Transverse colon (tissue), 4 donors: ENCODE results near the gene FASN. TPM values are rescaled to one million over a fixed set of nuclear protein-coding genes. Genes with fewer than 3 reads are reported as not detected.

Source experiments
- DNase-seq: peaks from one replicate; pipeline ENCODE4 v3.0.0-alpha.2; 2019
- H3K27ac ChIP-seq, 4 donors: fragments of 200-600 bp; sonication (generic); 2 replicates each; pipeline ENCODE4 v1.5.1; 2016 to 2018; ENCODE audit warnings: inconsistent platforms in 4 of 4
- H3K27me3 ChIP-seq: fragments of 200-600 bp; sonication (generic); 2 replicates; pipeline ENCODE4 v1.5.1; 2017; ENCODE audit warnings: inconsistent platforms
- H3K36me3 ChIP-seq, 4 donors: fragments of 200-600 bp; sonication (generic); 2 replicates each; pipeline ENCODE4 v1.5.1; 2017 to 2019; ENCODE audit warnings: inconsistent platforms in 4 of 4
- H3K4me1 ChIP-seq, 4 donors: fragments of 200-600 bp; sonication (generic); 2 replicates each; pipeline ENCODE4 v1.5.1; 2017 to 2020; ENCODE audit warnings: inconsistent platforms in 4 of 4
- H3K4me3 ChIP-seq, 4 donors: fragments of 200-600 bp; sonication (generic); 1 replicate in 1 of 4; 2 replicates in 3 of 4; pipeline versions ENCODE4 v1.5.1 to v1.6.1; 2017 to 2019; ENCODE audit warnings: inconsistent platforms in 4 of 4
- H3K9me3 ChIP-seq, 2 donors: fragments of 200-600 bp; sonication (generic); 2 replicates each; pipeline ENCODE4 v1.5.1; 2017 to 2019; ENCODE audit warnings: inconsistent platforms in 2 of 2
- CTCF ChIP-seq, 5 experiments: fragments of 200-600 bp in 3 of 5; fragments of 450-650 bp in 2 of 5; sonication (generic) in 3 of 5; IDR thresholded peaks; 1 replicate in 2 of 5; 2 replicates in 3 of 5; pipeline ENCODE4 v1.5.1; 2016 to 2017; ENCODE audit warnings: antibody characterized with exemption in 5 of 5, inconsistent platforms in 3 of 5, mild to moderate bottlenecking in 2 of 5, moderate library complexity in 1 of 5
- EP300 ChIP-seq: sonication (generic); formaldehyde crosslinking; IDR thresholded peaks from one replicate; pipeline ENCODE4 v1.6.1; 2017; ENCODE audit warnings: antibody characterized with exemption, low read depth
- POLR2A ChIP-seq: fragments of 450-650 bp; IDR thresholded peaks from one replicate; pipeline ENCODE4 v1.6.1; 2016; ENCODE audit warnings: antibody characterized with exemption, mild to moderate bottlenecking, moderate library complexity
- POLR2AphosphoS5 ChIP-seq, 3 donors: sonication (generic); formaldehyde crosslinking; IDR thresholded peaks; one replicate each; pipeline ENCODE4 v1.6.1; 2016; ENCODE audit warnings: antibody characterized with exemption in 3 of 3
- WGBS, 2 donors: methylation state at CpG; one replicate each; pipeline ENCODE4 v1.1.5; 2018; ENCODE audit warnings: low coverage in 1 of 2; 5-methylcytosine and 5-hydroxymethylcytosine counted together
- in situ Hi-C, 4 donors: fragments of 200-750 bp; cut with MboI; loops; one replicate each; pipeline versions ENCODE4 v1.15.0 to v1.15.1; 2017; ENCODE audit warnings: low sequenced_read_pairs in 3 of 4, low pct_ligation_motif_present in 1 of 4, low pct_unique_long_range_greater_than_20kb in 1 of 4
- intact Hi-C: fragments of 100-400 bp; cut with DNase I; formaldehyde crosslinking; loops from one replicate; pipeline ENCODE4 v1.15.1; 2023; ENCODE audit warnings: low total_unique reads
- total RNA-seq, 4 donors: library from RNA; depleted of rRNA; stranded (reverse); fragments of >200 nt; gene quantifications; one replicate each; pipeline ENCODE4 v1.1.0, GENCODE V29; 2016

FASN gene
- total RNA-seq, 4 donors from 2014 or later = 25.1 to 185 (median 99.4) TPM

- WGBS, 2 donors = 75 to 82% methylated on average over 6 to 12 of the region's 12 CpGs
- in situ Hi-C loops = no loop called here
- no peaks in the 10 kb centered on the region for H3K9me3 ChIP-seq
- no peak for DNase-seq
- TF ChIP-seq EP300 = no peak
- TF ChIP-seq CTCF (IDR thresholded peaks at IDR 0.05) = no peak
- no peak for TF ChIP-seq POLR2AphosphoS5 (IDR thresholded peaks at IDR 0.05)
- TF ChIP-seq POLR2A = no peak
- H3K27ac ChIP-seq = no peak overlapping the region
- no peaks in the 10 kb centered on the region for H3K27me3 ChIP-seq
- no peaks in the 10 kb centered on the region for H3K4me1 ChIP-seq
- no peaks in the 10 kb centered on the region for H3K36me3 ChIP-seq
- H3K4me3 ChIP-seq = no peak overlapping the region
- intact Hi-C loops = no loop called here
These were observed 20.9 kb upstream of the FASN start for GRCh38 chr17:82118815-82119380.

- H3K4me3 ChIP-seq = no peak overlapping the region
- intact Hi-C loops (no loop called here), in situ Hi-C loops (no loop called here)
- H3K9me3 ChIP-seq = no peaks in the 10 kb centered on the region
- TF ChIP-seq EP300 = no peak
- no peak for TF ChIP-seq POLR2A
- TF ChIP-seq CTCF (IDR thresholded peaks at IDR 0.05) = no peak
- no peak for TF ChIP-seq POLR2AphosphoS5 (IDR thresholded peaks at IDR 0.05)
- WGBS, 2 donors = 93% methylated on average over 8 to 18 of the region's 18 CpGs
- no peaks in the 10 kb centered on the region for H3K36me3 ChIP-seq
- H3K4me1 ChIP-seq = no peaks in the 10 kb centered on the region
- DNase-seq = no peak
- H3K27ac ChIP-seq = no peak overlapping the region
- no peaks in the 10 kb centered on the region for H3K27me3 ChIP-seq
These were observed 20.3 kb upstream of the FASN start for GRCh38 chr17:82118168-82118814.

GRCh38 chr17:82117139-82118090, 19.4 kb upstream of the FASN start:
- intact Hi-C loops = no loop called here
- in situ Hi-C loops = no loop called here
- Histone ChIP-seq H3K36me3 (no peaks in the 10 kb centered on the region), H3K27me3 (no peaks in the 10 kb centered on the region), H3K4me1 (no peaks in the 10 kb centered on the region), H3K4me3 (no peak overlapping the region), H3K27ac (no peak overlapping the region), H3K9me3 (no peaks in the 10 kb centered on the region)
- WGBS, 2 donors = 87 to 88% methylated on average over 17 to 22 of the region's 22 CpGs
- no peak for DNase-seq
- TF ChIP-seq CTCF (IDR thresholded peaks at IDR 0.05) (no peak), EP300 (no peak), POLR2A (no peak), POLR2AphosphoS5 (IDR thresholded peaks at IDR 0.05) (no peak)

- in situ Hi-C loops = no loop called here
- no peaks in the 10 kb centered on the region for H3K9me3 ChIP-seq
- H3K27me3 ChIP-seq = no peaks in the 10 kb centered on the region
- 83 to 84% methylated on average over 1 to 6 of the region's 6 CpGs for WGBS, 2 donors
- TF ChIP-seq EP300 (no peak), POLR2AphosphoS5 (IDR thresholded peaks at IDR 0.05) (no peak), CTCF (IDR thresholded peaks at IDR 0.05) (no peak), POLR2A (no peak)
- DNase-seq = no peak
- H3K36me3 ChIP-seq = no peaks in the 10 kb centered on the region
- intact Hi-C loops = no loop called here
- no peak overlapping the region for H3K4me3 ChIP-seq
- no peaks in the 10 kb centered on the region for H3K4me1 ChIP-seq
- no peak overlapping the region for H3K27ac ChIP-seq
These were observed 18.2 kb upstream of the FASN start for GRCh38 chr17:82116246-82116645.
